Glomerular visceral epithelial cell (primary cell): ENCODE results near the gene STOML1.
A peak's percentile ranks its signal among the peaks of the same experiment; 100 is the strongest.
"Not testable (repeated sequence)": the region's sequence is repeated elsewhere in the genome, so short reads cannot be mapped to it uniquely, and the experiment has no call there.

Experiments
- DNase-seq: peaks from one replicate; pipeline ENCODE4 v3.0.0-alpha.2; 2016; ENCODE audit errors: extremely low spot score

STOML1 gene

GRCh38 chr15:73962433-73962832, 29.7 kb downstream of the STOML1 start:
- DNase-seq, result no peak

GRCh38 chr15:73960472-73961070, 31.5 kb downstream of the STOML1 start:
- DNase-seq, result not testable (repeated sequence)

DNA sequence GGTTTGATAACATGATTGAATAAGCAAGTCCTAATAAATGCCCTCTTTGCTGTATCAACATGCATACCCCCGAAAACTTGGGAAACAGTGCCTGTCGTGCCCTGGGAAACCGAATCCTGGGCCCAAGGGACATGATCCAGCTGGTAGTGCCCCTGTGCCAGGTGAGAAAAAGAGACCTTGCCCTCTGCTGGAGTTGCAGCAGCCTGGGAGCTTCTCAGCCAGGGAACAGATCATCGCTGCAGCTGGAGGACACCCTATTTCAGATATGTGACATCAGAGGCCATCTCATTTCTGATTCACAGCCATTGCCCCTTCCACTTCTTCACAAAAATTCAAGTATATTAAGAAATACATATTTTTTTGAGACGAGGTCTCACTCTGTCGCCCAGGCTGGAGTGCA, 32.3 kb downstream of the STOML1 start:
- no peak for DNase-seq

DNA sequence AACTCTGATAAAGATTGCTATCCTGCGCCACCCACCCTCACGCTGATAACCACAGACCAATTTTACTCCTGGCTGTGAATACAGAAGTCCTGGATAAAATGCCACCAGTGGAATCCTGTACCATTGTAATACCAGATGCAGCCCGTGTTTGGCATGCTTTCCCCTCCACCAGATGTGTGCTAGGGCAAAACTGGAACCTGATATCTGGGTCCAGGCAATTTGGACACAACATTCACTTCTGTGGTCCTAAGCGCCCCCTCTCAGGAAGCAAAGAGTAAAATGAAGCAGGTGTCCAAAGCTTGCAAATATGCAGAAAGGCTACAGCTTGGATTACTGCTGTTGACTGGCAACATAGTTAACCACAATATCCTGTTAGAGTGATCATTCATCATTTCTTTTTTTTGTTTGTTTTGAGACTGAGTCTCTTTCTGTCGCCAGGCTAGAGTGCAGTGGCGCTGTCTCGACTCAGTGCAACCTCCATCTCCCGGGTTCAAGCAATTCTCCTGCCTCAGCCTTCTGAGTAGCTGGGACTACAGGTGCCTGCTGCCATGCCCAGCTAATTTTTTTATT, 33.0 kb downstream of the STOML1 start:
- peak; percentile 55 for DNase-seq

DNA sequence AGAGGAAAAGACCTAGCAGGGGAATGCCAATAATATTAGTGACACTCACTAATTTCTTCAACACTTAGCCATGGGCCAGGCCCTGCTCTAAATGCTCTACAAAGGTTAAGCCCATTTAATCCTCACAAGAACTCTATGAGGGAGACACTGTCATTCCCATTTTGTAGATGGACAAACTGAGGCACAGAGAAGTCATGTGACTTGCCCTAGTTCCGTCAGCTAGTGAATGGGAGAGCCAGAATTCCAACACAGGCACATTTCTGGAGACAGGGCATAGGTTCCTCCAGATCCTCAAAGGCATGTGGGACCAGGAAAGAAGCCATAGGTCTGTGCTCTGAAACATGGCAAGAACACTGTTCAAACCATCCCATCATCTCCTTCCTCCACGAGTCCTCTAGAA, 34.3 kb downstream of the STOML1 start:
- no peak for DNase-seq

DNA sequence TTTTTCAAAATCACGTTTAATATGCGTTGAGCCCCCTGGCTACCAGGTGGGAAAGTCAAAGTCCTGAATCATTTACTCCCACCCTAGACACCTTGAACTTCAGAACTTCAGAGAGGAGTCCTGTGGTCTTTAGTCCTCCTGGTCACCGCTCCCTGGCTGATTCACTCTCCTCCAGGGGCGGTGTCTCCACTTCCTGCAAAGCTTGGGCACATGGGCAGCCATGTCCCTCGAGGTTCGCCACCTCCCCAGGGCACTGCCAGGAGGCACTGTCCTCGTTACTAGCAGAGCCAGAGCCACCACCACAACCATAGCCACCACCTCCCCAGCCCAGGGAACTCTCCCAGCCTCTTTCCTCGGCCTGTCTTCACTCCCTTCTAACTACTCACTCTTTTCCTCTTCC, 34.8 kb downstream of the STOML1 start:
- no peak for DNase-seq

DNA sequence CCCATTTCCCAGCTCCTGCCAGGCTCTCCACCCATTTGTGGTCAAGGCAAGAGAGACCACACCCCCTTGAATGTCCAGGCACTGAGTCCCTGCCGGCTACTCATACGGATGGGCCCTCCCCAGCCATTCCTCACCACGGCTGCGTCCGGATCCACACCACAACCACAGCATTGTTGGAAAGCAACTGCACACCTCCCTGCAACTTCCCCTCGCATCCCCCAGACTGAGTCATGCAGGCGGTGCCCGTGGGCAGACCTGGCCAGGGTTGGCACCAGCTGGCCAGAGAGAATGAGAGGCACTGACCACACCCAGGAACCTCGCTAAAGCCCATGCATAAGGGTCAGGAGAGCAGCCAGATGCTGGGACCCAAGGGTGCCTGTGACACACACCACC, 35.4 kb downstream of the STOML1 start:
- DNase-seq, result peak; percentile 98

GRCh38 chr15:73955861-73956742, 36.0 kb downstream of the STOML1 start:
- DNase-seq, result no peak

DNA sequence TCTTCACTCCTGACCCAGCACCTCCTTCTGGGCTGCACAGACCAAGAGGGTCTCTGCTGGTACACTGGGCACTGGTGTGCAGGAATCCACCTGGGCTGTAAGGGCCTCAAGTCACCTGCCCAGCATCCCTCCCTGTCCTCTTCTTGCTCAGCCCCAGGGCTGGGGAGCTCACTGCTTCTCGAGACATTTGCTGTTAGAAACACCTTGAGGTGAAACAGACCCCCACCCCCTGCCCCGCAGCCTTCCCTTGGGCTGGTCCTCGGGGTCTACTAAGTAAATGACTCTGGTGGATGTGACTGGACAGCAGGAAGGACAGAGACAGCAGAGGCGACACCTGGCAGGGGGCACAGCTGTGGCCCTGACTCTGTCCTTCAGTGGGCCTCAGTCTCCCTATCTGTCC, 36.8 kb downstream of the STOML1 start:
- DNase-seq, result no peak

DNA sequence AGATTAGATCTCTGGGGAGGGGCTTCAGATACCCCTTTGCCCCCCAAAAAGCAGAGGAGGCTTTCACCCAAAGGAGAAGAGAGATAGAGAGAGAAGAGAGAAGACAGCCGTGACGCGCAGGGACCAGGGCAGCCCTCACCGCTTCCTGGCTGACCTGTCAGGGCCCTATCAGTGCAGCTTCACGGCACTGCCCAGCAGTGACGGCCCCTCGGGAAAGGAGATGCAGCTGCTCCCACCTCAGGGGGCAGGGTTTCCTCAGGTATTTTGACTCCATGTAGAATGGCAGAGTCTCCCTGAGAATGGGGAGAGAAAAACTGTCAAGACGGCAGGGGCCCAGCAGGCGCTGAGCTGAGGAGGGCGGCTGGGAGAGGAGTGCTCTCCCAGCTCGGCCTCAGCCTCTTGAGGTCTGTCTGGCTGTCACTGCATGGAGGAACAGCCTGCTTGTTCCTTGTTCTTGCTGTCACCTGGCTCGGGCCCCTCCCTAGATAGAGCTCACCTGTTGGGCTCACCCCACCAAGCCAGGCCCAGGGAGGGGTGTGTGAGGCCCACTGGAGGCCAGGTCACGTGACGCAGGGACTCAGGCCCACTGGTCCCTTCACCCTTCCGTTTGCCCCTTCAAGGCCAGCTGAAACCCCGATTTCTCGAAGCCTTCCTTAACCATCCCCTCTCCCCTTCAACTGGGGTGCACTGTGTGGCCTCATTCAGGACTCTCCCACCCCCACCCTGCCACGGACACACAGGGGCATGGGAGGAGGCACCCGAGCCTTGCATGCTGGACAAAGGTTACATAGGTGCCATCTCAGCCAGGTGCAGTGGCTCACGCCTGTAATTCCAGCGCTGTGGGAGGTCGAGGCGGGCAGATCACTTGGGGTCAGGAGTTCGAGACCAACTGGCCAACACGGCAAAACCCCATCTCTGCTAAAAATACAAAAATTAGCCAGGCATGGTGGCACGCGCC, 37.6 kb downstream of the STOML1 start:
- DNase-seq, result no peak

DNA sequence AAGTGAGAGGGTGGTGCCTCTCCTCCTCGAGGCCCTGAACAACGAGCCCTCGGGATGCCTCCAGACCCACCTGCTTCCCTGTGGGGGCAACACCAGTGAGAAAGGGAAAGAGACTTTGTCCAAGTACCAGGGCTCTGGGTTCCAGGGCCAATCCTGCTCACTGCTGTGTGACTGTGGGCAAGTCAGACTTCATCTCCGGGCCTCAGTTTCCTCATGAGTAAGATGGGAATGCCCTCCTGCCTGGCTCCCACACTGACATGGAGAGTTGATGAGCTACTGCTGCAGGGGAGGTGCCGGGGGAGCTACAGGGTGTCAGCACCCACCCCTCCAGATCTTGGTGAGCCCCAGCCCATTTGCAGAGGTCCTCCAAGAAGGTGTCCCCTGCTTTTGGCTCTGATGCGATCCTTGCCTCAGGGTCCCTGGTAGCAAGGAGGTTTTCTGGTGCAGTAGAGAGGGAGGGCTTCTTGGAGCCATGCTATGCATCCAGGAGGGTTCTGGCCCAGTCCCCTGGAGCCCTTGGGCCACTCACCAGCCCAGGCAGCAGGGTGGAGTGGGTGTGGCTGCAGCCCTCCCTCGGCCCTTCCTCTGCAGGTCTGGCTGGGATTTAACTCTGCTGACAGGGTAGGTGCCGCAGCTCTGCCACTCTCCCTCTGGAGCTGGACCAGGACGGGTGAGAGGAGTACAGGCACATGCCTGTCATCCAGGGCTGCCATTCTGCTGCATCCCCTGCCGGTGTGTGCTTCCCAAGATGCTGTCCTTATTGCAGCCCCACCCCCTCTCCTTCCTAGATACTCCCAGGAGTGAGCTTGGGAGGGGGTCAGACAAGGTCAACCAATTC, 39.0 kb downstream of the STOML1 start:
- DNase-seq, result no peak

DNA sequence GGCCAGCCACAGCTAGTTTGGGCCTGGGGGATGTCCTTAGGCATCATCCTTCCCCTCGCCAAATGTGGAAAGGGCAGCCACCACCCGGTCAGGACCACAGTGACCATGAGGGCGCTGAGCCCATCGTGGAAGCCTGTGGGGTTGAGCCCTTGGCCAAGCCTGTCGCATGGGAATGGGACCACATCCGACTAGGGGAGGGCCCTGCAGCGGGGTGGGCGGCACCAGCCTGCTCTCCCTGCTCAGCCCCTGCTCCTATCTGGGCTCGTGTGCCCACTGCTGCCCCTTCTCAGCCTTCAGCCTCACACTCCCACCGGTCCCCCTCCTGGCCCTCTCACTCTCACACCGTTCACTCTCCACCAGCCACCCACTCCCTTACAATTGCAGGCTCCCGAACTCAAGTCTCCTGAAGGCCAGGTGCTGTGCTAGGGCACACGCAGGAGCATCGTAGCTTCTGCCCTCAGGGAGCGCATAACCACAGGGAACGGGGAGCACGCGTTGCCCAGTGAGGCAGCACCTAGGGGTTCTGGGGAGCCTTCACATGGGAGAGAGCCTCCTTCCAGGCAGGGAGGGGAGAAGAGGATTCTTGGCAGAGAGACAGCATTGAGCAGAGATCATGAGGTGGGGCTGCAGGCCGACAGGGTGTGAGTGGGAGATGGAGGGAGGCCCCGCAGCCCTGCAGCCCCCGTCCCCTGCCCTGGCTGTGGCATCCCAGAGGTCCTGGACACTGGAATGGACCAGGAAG, 39.8 kb downstream of the STOML1 start:
- DNase-seq, result no peak

GRCh38 chr15:73951601-73952000, 40.5 kb downstream of the STOML1 start:
- no peak for DNase-seq

DNA sequence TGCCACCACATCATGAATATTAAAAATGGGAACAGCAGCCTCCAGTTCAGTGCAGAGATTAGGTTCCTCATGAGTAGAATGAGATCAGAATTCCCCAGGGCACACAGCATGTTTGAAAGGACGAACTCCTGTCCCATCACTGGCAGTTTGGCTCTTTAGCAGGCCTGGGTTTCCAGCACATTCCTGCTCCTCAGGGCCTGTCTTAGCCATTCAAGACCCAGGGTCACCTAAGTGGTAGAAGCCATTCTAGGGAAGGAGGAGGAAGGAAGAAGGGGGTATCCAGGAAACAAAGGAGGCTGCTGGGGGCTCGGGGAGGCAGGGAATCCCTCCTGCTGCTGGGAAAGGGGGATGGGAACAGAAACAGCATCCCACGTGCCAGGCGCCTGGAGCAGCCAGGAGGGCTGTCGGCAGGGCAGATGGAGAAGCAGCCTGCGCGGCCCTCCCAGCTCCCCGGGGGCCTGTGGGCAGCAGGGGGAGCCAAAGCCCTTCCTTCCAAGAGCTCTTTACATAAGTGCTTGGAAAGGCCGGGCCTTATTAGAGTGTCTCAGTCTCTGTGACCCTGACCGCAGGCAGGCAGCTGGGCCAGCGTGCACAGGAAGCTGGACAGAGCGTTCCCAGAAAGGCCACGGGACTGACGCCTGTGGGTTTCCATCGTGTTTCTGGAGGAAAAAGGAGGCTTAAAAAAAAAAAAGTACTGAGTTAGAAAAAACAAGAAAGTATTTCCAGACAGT, 41.1 kb downstream of the STOML1 start:
- DNase-seq, result peak; percentile 95

DNA sequence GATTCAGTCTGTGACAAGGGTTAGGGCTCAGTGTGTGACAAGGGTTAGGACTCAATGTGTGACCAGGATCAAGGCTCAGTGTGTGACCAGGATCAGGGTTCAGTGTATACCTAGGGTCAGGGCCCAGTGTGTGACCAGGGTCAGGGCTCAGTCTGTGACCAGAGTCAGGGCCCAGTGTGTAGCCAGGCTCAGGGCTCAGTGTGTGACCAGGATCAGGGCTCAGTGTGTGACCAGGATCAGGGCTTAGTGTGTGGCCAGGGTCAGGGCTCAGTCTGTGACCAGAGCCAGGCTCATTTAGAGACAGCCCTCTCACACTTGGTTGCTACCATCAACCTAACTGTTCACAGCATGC, 41.6 kb downstream of the STOML1 start:
- DNase-seq, result no peak

DNA sequence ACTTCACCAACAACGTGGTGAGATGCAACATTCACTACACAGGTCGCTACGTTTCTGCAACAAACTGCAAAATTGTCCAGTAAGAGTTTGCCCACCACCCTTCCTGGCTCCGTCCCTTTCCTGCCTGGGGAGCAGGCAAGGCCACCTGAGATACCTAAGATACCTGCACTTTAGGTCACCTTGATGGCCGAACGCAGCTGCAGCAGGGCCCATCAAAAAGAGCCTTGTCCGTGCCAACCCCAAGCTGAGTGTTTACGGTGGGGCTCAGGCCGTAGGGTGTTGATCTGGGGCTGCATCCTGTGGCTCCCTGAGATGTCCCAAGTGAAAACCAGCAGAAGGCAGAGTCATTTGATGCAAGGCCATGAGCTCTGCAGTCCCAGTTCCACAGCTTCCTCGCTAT, 42.6 kb downstream of the STOML1 start:
- DNase-seq, result no peak

GRCh38 chr15:73948982-73949381, 43.1 kb downstream of the STOML1 start:
- no peak for DNase-seq

- no peak for DNase-seq
These were observed 43.7 kb downstream of the STOML1 start for GRCh38 chr15:73948396-73948795.

- DNase-seq, result no peak
These were observed 44.4 kb downstream of the STOML1 start for GRCh38 chr15:73947651-73948050.
